ENCODE results near the gene SYNGAP1. TPM values are rescaled to one million over a fixed set of nuclear protein-coding genes. Genes with fewer than 3 reads are reported as not detected.

The SYNGAP1 gene
- total and polyA plus RNA-seq, 2 experiments from 2014 or later = 13.9 to 45.0 TPM

GRCh38 chr6:33445119-33445603 is 25.3 kb downstream of the SYNGAP1 start:
- Histone ChIP-seq H2AFZ (no peak overlapping the region), H3K4me1 (ENCODE audit: insufficient read depth) (no peaks in the 10 kb centered on the region; the same call in 1 of the 2 replicates), H3K79me2 (replicated peaks; ENCODE audit: insufficient read depth) (no peaks in the 10 kb centered on the region), H3K36me3 (ENCODE audit: insufficient read depth) (peaks cover 46% of the 10 kb centered on the region), H3K4me3 (no peak overlapping the region), H3K9me2 (ENCODE audit: insufficient read depth) (no peaks in the 10 kb centered on the region), H3K27ac (ENCODE audit: low read depth) (no peak overlapping the region), H4K20me1 (replicated peaks; ENCODE audit: insufficient read depth) (peaks cover 2% of the 10 kb centered on the region), H3K27me3 (ENCODE audit: insufficient read depth) (no peaks in the 10 kb centered on the region), H3F3A (replicated peaks; ENCODE audit: low read depth) (0 out of 2 replicates have a peak, but pooled peaks cover 5% of the 10 kb centered on the region), H3K4me2 (no peak overlapping the region)
- no peaks in the 10 kb centered on the region for H3K9me3 Mint-ChIP-seq
- no peak for ATAC-seq
- TF ChIP-seq ZNF462 (CRISPR knock-in tag; IDR thresholded peaks at IDR 0.05) = no peak
- no peak for TF ChIP-seq STAT1 (IDR thresholded peaks at IDR 0.05; ENCODE audit: unreplicated experiment)
- no peak for TF ChIP-seq CTCF (conservative IDR thresholded peaks at IDR 0.05; ENCODE audit: low read depth in 2 of 2)
- TF ChIP-seq ZNF331 (CRISPR knock-in tag; IDR thresholded peaks at IDR 0.05; ENCODE audit: low read depth) = no peak
- no peak for TF ChIP-seq JUNB (IDR thresholded peaks at IDR 0.05; ENCODE audit: unreplicated experiment)
- no peak for TF ChIP-seq NANOG (IDR thresholded peaks at IDR 0.05; ENCODE audit: borderline replicate concordance)
- TF ChIP-seq EZH2phosphoT487 (IDR thresholded peaks at IDR 0.05; ENCODE audit: unreplicated experiment) = no peak
- TF ChIP-seq POLR2AphosphoS5 (IDR thresholded peaks at IDR 0.05; ENCODE audit: low read depth) = no peak
- TF ChIP-seq ZNF114 (CRISPR knock-in tag; IDR thresholded peaks at IDR 0.05) = no peak
- no peak for TF ChIP-seq REST (IDR thresholded peaks at IDR 0.05; ENCODE audit: unreplicated experiment)
- no peak for TF ChIP-seq EZH2 (IDR thresholded peaks at IDR 0.05; ENCODE audit: low read depth, unreplicated experiment)
- no peak for TF ChIP-seq ETS1 (IDR thresholded peaks at IDR 0.05)
- no peak for TF ChIP-seq CREB1 (CRISPR knock-in tag; IDR thresholded peaks at IDR 0.05; ENCODE audit: low read depth)
- H3K4me1 Mint-ChIP-seq = peaks cover 11% of the 10 kb centered on the region
- no peak for DNase-seq (ENCODE audit: low spot score)
- H3K27ac Mint-ChIP-seq = no peak overlapping the region
- no peak overlapping the region for H3K4me3 Mint-ChIP-seq
- H3K36me3 Mint-ChIP-seq (ENCODE audit: low read depth) = peaks cover 96% of the 10 kb centered on the region
- peaks cover 24% of the 10 kb centered on the region for H3K27me3 Mint-ChIP-seq (ENCODE audit: insufficient read depth, low read depth, poor library complexity)

All from GM23338 (cell line).